ENCODE data around the gene EID2. TPM values are rescaled to one million over a fixed set of nuclear protein-coding genes. Genes with fewer than 3 reads are reported as not detected.
A peak's percentile ranks its signal among the peaks of the same experiment; 100 is the strongest.

Gene EID2
- total RNA-seq, 1 donor from 2014 or later = 19.2 TPM

DNA sequence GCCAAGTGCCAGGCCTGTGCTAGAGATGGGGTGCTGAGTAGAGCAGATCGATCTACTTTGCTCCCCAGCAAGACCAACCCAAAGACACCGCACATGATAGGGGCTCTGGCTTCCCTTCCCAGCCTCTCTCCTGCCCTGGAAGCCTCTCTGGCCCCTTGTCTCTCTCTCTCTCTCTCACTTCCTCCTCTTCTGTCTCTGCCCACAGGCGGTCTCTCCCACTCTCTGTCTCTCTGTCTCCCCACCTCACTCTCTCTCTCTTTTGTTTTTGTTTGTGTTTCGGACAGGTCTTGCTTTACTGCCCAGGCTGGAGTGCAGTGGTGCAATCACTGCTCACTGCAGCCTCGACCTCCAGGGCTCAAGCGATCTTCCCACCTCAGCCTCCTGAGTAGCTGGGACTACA lies 23.7 kb downstream of the EID2 start:
- H3K27ac Mint-ChIP-seq = no peak overlapping the region
- DNase-seq (ENCODE audit: extremely low spot score, unreplicated experiment) = no peak
- H3K4me3 Mint-ChIP-seq = peak overlapping the region; percentile 67
- TF ChIP-seq, protein P1, sequence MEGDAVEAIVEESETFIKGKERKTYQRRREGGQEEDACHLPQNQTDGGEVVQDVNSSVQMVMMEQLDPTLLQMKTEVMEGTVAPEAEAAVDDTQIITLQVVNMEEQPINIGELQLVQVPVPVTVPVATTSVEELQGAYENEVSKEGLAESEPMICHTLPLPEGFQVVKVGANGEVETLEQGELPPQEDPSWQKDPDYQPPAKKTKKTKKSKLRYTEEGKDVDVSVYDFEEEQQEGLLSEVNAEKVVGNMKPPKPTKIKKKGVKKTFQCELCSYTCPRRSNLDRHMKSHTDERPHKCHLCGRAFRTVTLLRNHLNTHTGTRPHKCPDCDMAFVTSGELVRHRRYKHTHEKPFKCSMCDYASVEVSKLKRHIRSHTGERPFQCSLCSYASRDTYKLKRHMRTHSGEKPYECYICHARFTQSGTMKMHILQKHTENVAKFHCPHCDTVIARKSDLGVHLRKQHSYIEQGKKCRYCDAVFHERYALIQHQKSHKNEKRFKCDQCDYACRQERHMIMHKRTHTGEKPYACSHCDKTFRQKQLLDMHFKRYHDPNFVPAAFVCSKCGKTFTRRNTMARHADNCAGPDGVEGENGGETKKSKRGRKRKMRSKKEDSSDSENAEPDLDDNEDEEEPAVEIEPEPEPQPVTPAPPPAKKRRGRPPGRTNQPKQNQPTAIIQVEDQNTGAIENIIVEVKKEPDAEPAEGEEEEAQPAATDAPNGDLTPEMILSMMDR (conservative IDR thresholded peaks at IDR 0.05) = no peak
- H3K27me3 Mint-ChIP-seq = peaks cover 61% of the 10 kb centered on the region
- H3K36me3 Mint-ChIP-seq = peaks cover 3% of the 10 kb centered on the region
- H3K9me3 Mint-ChIP-seq = no peaks in the 10 kb centered on the region
- peaks cover 10% of the 10 kb centered on the region for H3K4me1 Mint-ChIP-seq (ENCODE audit: unreplicated experiment)

DNA sequence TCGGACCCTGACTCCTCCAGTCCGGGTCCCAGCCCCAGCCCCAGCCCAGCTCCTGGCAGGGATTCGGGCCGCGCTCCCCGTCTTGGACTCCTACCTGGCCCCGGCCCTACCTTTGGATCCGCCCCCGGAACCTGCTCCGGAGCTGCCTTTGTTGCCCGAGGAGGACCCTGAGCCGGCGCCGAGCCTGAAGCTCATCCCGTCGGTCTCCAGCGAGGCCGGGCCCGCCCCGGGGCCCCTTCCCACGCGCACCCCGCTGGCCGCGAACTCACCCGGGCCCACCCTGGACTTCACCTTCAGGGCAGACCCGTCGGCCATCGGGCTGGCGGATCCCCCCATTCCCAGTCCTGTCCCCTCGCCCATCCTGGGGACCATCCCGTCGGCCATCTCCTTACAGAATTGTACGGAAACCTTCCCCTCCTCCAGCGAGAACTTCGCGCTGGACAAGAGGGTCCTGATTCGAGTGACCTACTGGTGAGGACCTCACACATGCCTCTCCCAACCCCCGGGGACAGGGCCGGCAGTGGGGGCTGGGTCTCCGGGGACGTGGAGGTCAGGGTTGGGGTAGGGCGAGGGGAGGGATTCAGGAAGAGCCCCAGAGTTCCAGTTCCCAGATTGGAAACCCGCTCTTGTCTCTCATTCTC lies 24.3 kb downstream of the EID2 start:
- Mint-ChIP-seq H3K9me3 (no peaks in the 10 kb centered on the region), H3K27ac (no peak overlapping the region), H3K4me1 (ENCODE audit: unreplicated experiment) (peaks cover 10% of the 10 kb centered on the region), H3K36me3 (peaks cover 3% of the 10 kb centered on the region), H3K4me3 (peak overlapping the region; percentile 67), H3K27me3 (peaks cover 61% of the 10 kb centered on the region)
- TF ChIP-seq, protein P1 (conservative IDR thresholded peaks at IDR 0.05) = no peak
- DNase-seq (ENCODE audit: extremely low spot score, unreplicated experiment) = no peak

DNA sequence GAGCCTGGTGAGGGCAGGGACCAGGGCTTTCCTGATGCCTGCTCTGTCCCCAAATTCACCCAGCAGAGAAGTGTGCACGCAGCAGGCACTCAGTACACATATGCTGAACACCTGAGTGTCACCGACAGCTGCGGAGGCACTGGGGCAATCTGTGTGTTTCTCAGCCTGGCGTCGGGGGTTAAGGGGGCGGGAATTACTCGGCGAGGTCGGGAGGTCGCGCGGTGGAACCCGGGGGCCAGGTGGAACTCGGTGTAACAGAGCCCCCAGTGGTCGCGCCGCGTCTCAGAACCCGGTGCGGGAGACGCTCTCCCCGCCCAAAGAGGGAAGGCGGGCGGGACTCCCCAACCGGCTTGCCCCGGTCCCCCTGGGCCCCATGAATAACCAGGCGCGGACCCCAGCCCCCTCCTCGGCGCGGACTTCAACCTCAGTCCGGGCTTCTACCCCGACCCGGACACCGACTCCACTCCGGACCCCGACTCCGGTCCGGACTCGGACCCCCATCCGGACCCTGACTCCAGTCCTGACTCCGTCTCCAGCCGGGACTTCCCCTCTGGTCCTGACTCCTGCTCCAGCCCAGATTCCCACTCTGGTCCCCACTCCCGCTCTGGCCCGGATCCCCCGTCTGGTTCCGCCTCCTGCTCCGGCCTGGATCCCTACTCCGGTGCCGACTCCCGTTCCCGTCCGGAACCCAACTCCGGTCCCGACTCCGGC lies 25.0 kb downstream of the EID2 start, which contains the start of gene SELENOV:
SELENOV (plus strand) TSS at position 300 of the 711 bp plus-strand sequence; CDS start at position 374, 74 bp downstream.
- Mint-ChIP-seq H3K27me3 (peaks cover 64% of the 10 kb centered on the region), H3K27ac (no peak within 1 kb of the TSS), H3K9me3 (no peaks in the 10 kb centered on the region), H3K4me1 (ENCODE audit: unreplicated experiment) (peaks cover 10% of the 10 kb centered on the region), H3K4me3 (peak within 1 kb of the TSS; percentile 88), H3K36me3 (peaks cover 3% of the 10 kb centered on the region)
- TF ChIP-seq, protein P1 (conservative IDR thresholded peaks at IDR 0.05) = no peak
- no peak for DNase-seq (ENCODE audit: extremely low spot score, unreplicated experiment)

DNA sequence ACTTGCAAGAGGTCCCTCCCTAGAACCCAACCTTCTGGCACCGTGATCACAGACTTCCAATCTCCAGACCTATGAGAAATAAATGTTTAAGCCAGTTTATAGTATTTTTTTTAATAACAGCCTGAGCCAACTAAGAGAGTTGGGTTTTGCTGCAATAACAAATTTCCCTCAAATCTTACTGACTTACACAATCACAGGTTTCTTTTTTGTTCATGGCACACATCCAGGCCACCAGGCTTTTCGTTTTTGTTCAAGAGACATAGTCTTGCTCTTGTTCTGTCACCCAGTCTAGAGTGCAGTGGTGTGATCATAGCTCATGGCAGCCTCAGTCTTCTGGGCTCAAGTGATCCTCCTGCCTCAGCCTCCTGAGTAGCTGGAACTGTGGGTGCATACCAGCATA lies 27.0 kb downstream of the EID2 start:
- no peak overlapping the region for H3K4me3 Mint-ChIP-seq
- H3K27me3 Mint-ChIP-seq = peaks cover 73% of the 10 kb centered on the region
- H3K27ac Mint-ChIP-seq = no peak overlapping the region
- H3K9me3 Mint-ChIP-seq = no peaks in the 10 kb centered on the region
- no peak for DNase-seq (ENCODE audit: extremely low spot score, unreplicated experiment)
- H3K36me3 Mint-ChIP-seq = peaks cover 3% of the 10 kb centered on the region
- TF ChIP-seq, protein P1 (conservative IDR thresholded peaks at IDR 0.05) = no peak
- H3K4me1 Mint-ChIP-seq (ENCODE audit: unreplicated experiment) = peaks cover 3% of the 10 kb centered on the region

DNA sequence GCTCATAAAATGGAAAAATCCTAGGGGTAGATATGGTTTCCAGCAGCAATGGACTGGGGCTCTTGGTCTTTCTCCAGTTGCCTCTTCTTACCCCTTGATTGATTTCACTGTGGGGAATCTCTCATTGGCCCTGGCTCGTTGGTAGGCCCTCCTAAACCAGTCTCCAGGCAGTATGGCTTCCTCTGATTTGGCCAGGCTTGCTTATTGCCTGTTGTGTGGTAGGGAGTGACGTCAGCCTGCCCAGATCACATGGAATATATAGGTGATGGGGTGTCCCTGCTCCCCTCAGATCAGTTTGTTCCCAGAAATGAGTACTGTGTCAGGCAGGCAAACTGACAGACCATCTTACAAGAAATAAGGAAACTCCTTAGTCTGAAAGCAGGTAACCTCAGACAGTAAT lies 30.7 kb downstream of the EID2 start:
- no peaks in the 10 kb centered on the region for H3K36me3 Mint-ChIP-seq
- H3K9me3 Mint-ChIP-seq = no peaks in the 10 kb centered on the region
- no peak overlapping the region for H3K4me3 Mint-ChIP-seq
- no peaks in the 10 kb centered on the region for H3K4me1 Mint-ChIP-seq (ENCODE audit: unreplicated experiment)
- TF ChIP-seq, protein P1 (conservative IDR thresholded peaks at IDR 0.05) = no peak
- no peak overlapping the region for H3K27ac Mint-ChIP-seq
- no peak for DNase-seq (ENCODE audit: extremely low spot score, unreplicated experiment)
- peaks cover 73% of the 10 kb centered on the region for H3K27me3 Mint-ChIP-seq

Data from type B pancreatic cell (in vitro differentiated cells).